Uterus (tissue), 2 donors: Measurements from ENCODE around the gene CMC1.

Experiments used
- CTCF ChIP-seq, 4 experiments: fragments of 200-600 bp in 2 of 4; fragments of 450-650 bp in 2 of 4; sonication (generic) in 2 of 4; IDR thresholded peaks; one replicate each; pipeline ENCODE4 v1.5.1; 2016 to 2019; ENCODE audit warnings: antibody characterized with exemption in 4 of 4, mild to moderate bottlenecking in 2 of 4, moderate library complexity in 1 of 4
- POLR2A ChIP-seq, 2 donors: fragments of 450-650 bp; IDR thresholded peaks; one replicate each; pipeline ENCODE4 v1.6.1; 2016; ENCODE audit warnings: antibody characterized with exemption in 2 of 2, mild to moderate bottlenecking in 1 of 2, moderate library complexity in 1 of 2

GRCh38 chr3:28226020-28226419, 15.4 kb upstream of the CMC1 start:
- TF ChIP-seq CTCF (IDR thresholded peaks at IDR 0.05) (no peak), POLR2A (IDR thresholded peaks at IDR 0.05) (no peak)
